Ovary (tissue), 3 donors: ENCODE data around the gene TBC1D25.

Source experiments
- POLR2A ChIP-seq: fragments of 450-650 bp; IDR thresholded peaks from one replicate; pipeline ENCODE4 v1.6.1; 2017; ENCODE audit warnings: antibody characterized with exemption, mild to moderate bottlenecking, moderate library complexity
- TF ChIP-seq, protein P1 (sequence below), 3 donors: fragments of 450-650 bp in 2 of 3; fragments of 200-600 bp in 1 of 3; IDR thresholded peaks; one replicate each; pipeline versions ENCODE4 v1.5.1 to v1.8.0; 2016 to 2022; ENCODE audit warnings: antibody characterized with exemption in 3 of 3, mild to moderate bottlenecking in 1 of 3
- donor health status: DM: no; HTN: no; CAD: no.

DNA sequence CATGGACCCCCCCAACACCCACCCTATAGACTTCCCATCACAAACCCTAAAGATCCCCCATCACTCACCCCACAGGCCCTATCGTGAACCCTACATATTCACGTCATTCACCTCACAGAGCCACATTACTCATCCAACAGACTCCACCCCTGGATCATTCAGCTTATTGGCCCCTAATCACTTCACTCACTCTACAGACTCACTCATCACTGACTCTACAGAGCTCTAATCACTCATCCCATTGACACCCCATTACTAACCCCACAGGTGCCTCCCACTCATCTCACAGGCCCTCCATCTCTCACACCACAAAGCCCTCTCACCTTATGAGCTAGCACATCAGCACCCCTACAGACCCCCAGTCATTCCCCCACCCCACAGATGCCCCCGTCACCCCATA, 6.3 kb upstream of the TBC1D25 start:
- TF ChIP-seq, protein P1, sequence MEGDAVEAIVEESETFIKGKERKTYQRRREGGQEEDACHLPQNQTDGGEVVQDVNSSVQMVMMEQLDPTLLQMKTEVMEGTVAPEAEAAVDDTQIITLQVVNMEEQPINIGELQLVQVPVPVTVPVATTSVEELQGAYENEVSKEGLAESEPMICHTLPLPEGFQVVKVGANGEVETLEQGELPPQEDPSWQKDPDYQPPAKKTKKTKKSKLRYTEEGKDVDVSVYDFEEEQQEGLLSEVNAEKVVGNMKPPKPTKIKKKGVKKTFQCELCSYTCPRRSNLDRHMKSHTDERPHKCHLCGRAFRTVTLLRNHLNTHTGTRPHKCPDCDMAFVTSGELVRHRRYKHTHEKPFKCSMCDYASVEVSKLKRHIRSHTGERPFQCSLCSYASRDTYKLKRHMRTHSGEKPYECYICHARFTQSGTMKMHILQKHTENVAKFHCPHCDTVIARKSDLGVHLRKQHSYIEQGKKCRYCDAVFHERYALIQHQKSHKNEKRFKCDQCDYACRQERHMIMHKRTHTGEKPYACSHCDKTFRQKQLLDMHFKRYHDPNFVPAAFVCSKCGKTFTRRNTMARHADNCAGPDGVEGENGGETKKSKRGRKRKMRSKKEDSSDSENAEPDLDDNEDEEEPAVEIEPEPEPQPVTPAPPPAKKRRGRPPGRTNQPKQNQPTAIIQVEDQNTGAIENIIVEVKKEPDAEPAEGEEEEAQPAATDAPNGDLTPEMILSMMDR (IDR thresholded peaks at IDR 0.05) = no peak
- no peak for TF ChIP-seq POLR2A
